Ectodermal cell (in vitro differentiated cells): Measurements from ENCODE around the gene WWTR1.

Experiments used
- H3K27ac ChIP-seq: 2 replicates; pipeline ENCODE4 v1.7.0; 2013; ENCODE audit warnings: mild to moderate bottlenecking, low read depth, low read length; ENCODE audit not compliant: insufficient read depth, poor library complexity, severe bottlenecking
- H3K27me3 ChIP-seq: 2 replicates; pipeline ENCODE4 v1.7.0; 2013; ENCODE audit warnings: mild to moderate bottlenecking, low read length; ENCODE audit not compliant: insufficient read depth, control insufficient read depth, poor library complexity, severe bottlenecking
- H3K36me3 ChIP-seq: one replicate; pipeline ENCODE4 v1.7.0; 2013; ENCODE audit warnings: low read length; ENCODE audit not compliant: control insufficient read depth, insufficient read depth
- H3K4me1 ChIP-seq: one replicate; pipeline ENCODE4 v1.7.0; 2013; ENCODE audit warnings: low read length; ENCODE audit not compliant: control insufficient read depth, insufficient read depth
- H3K4me3 ChIP-seq: 2 replicates; pipeline ENCODE4 v1.7.0; 2013; ENCODE audit warnings: low read depth, low read length, control low read depth; ENCODE audit not compliant: insufficient read depth
- H3K9me3 ChIP-seq: 2 replicates; pipeline ENCODE4 v1.7.0; 2013; ENCODE audit warnings: mild to moderate bottlenecking, low read length, moderate library complexity; ENCODE audit not compliant: control insufficient read depth
- WGBS, 2 experiments: methylation state at CpG; one replicate each; pipeline ENCODE4 v1.1.7; 2013; ENCODE audit warnings: missing lambda C conversion rate in 2 of 2; 5-methylcytosine and 5-hydroxymethylcytosine counted together

WWTR1 gene

DNA sequence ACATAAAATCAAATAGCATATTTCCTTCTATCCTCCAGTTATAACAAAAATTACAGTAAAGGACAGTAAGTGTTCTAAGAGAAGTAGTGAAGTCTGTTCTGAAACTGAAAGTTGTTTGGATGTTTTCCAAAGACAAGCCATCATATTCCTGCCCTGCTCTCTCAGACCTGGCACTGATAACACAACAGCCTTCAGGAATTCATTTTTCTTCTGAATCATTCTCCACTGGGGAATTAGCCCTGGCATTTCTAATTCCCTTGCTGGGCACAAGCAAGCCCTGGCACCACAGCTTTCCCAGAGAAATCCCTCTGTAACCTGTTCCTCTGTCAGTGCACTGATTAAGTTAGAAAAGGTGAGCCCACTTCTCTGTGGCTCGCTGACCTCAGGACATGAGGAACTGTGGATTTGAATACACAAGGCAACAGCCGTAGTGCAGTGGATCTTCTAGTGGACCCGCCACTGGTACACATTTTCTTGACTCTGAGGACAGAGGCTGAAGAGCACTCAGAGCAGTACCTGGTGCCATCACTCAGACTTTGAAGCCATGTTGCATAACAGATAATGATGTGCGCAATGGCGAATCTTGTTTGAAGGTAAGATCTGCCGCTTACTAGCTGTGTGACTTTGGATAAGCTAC, 61.6 kb downstream of the WWTR1 start:
- Histone ChIP-seq H3K4me1 (peaks cover 21% of the 10 kb centered on the region), H3K9me3 (no peaks in the 10 kb centered on the region), H3K4me3 (no peak overlapping the region), H3K27ac (no peak overlapping the region), H3K36me3 (no peaks in the 10 kb centered on the region), H3K27me3 (no peaks in the 10 kb centered on the region)
- 94 to 97% methylated on average over 6 of the region's 6 CpGs for WGBS, 2 experiments

DNA sequence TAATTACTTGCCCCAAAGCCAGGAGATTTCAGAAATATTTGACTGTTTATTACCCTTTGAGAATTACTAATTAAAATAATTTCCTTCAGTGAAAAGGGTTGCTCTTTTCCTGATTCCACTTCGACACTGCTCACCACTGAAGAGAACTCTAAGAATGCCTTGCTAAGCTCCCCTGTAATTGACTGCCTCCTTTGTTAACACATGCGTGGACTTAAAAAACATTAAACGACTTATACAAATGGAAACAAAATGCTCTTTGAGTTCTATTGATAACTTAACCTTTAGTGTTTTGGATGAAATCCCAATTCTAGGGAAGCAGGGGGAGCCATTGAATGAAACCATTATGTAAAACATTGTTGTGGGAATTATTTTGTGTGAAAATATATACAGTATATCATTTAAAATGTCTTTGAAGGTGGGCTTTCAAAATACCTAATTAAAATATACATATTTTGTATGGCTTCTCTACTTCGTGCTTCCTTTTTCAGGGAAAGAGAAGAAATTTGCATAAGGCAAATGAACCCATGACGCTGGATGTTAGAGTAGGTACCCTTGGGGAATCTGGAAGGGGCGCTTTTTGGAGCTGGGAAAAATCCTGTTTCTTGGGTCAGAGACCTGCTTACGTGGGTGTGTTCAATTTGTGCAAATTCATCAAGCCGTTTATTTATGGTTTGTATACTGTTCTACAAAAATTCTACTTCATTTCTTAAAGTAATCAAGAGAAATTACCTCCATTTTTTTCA, 64.2 kb downstream of the WWTR1 start:
- Histone ChIP-seq H3K4me3 (no peak overlapping the region), H3K4me1 (peaks cover 26% of the 10 kb centered on the region), H3K27me3 (no peaks in the 10 kb centered on the region), H3K9me3 (no peaks in the 10 kb centered on the region), H3K27ac (peak overlapping the region; percentile 62), H3K36me3 (no peaks in the 10 kb centered on the region)
- WGBS, 2 experiments = 48 to 49% methylated on average over 6 to 7 of the region's 8 CpGs

DNA sequence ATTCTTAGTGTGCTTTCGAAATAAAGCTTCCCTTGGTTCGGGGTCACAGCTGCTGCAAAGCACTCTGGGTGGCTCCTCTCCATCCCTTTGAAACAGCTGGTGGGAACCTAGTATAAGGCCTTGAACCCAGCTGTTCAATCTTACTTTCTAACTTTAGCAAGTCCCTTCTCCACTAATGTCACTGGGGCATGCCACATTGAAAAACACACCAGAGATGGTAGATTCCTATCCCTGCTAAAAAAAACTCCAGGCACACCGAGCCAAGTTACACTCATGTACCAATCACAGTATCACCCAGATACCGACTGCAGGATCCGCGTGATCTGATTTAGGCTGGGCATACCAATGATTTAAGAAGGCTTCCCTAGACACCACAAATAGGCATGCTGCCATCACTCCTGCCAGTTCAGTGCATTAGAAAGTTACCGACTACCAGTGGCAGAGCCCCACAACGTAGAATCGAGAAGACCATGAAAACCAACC, 65.0 kb downstream of the WWTR1 start:
- Histone ChIP-seq H3K4me3 (no peak overlapping the region), H3K9me3 (no peaks in the 10 kb centered on the region), H3K4me1 (peaks cover 26% of the 10 kb centered on the region), H3K27me3 (no peaks in the 10 kb centered on the region), H3K36me3 (no peaks in the 10 kb centered on the region), H3K27ac (no peak overlapping the region)
- WGBS, 2 experiments = 94 to 96% methylated on average over 9 of the region's 9 CpGs

- H3K4me3 ChIP-seq = no peak overlapping the region
- H3K27me3 ChIP-seq = no peaks in the 10 kb centered on the region
- peaks cover 39% of the 10 kb centered on the region for H3K4me1 ChIP-seq
- H3K36me3 ChIP-seq = no peaks in the 10 kb centered on the region
- WGBS, 2 experiments = 89 to 98% methylated on average over 2 to 4 of the region's 4 CpGs
- no peak overlapping the region for H3K27ac ChIP-seq
- no peaks in the 10 kb centered on the region for H3K9me3 ChIP-seq
Measured at GRCh38 chr3:149590691-149591441, 67.0 kb downstream of the WWTR1 start.

GRCh38 chr3:149589332-149589731, 68.5 kb downstream of the WWTR1 start:
- Histone ChIP-seq H3K9me3 (no peaks in the 10 kb centered on the region), H3K27ac (no peak overlapping the region), H3K36me3 (no peaks in the 10 kb centered on the region), H3K4me1 (peaks cover 40% of the 10 kb centered on the region), H3K4me3 (no peak overlapping the region), H3K27me3 (no peaks in the 10 kb centered on the region)
- 88 to 93% methylated on average over 3 to 4 of the region's 4 CpGs for WGBS, 2 experiments

GRCh38 chr3:149588909-149589308, 68.9 kb downstream of the WWTR1 start:
- no peaks in the 10 kb centered on the region for H3K9me3 ChIP-seq
- WGBS, 2 experiments = 89 to 92% methylated on average over 4 of the region's 4 CpGs
- no peak overlapping the region for H3K4me3 ChIP-seq
- H3K27me3 ChIP-seq = no peaks in the 10 kb centered on the region
- no peak overlapping the region for H3K27ac ChIP-seq
- H3K36me3 ChIP-seq = no peaks in the 10 kb centered on the region
- H3K4me1 ChIP-seq = peaks cover 40% of the 10 kb centered on the region

DNA sequence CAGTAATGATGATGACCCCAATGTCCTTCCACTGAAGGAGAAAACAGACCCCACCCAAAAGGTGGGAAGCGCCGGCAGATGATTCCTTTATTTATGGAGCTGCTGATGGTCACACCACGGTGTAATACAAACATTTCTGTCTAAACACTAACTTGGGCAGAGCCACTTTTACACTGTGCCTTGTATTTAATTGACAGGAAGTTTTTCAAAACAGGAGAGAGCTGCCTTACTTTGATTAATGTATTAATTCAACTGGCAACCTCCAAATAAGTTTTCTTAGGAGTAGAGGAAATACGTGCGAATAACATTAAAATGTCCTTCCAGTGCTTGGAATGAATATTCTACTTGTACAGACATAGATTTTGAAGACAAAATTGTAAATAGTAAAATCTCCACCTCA, 70.4 kb downstream of the WWTR1 start:
- Histone ChIP-seq H3K4me1 (peaks cover 30% of the 10 kb centered on the region), H3K36me3 (no peaks in the 10 kb centered on the region), H3K4me3 (no peak overlapping the region), H3K9me3 (no peaks in the 10 kb centered on the region), H3K27me3 (no peaks in the 10 kb centered on the region), H3K27ac (no peak overlapping the region)
- 97 to 98% methylated on average over 3 to 5 of the region's 5 CpGs for whole genome bisulfite sequencing, 2 experiments

- no peaks in the 10 kb centered on the region for H3K27me3 ChIP-seq
- no peak overlapping the region for H3K4me3 ChIP-seq
- no peak overlapping the region for H3K27ac ChIP-seq
- no peaks in the 10 kb centered on the region for H3K36me3 ChIP-seq
- no peaks in the 10 kb centered on the region for H3K9me3 ChIP-seq
- 89 to 100% methylated on average over 1 of the region's 1 CpG for WGBS, 2 experiments
- peaks cover 34% of the 10 kb centered on the region for H3K4me1 ChIP-seq
Measured at GRCh38 chr3:149586871-149587270, 71.0 kb downstream of the WWTR1 start.

- WGBS, 2 experiments = 95 to 100% methylated on average over 1 to 2 of the region's 2 CpGs
- no peaks in the 10 kb centered on the region for H3K27me3 ChIP-seq
Measured at GRCh38 chr3:149585401-149585726, 72.5 kb downstream of the WWTR1 start.

DNA sequence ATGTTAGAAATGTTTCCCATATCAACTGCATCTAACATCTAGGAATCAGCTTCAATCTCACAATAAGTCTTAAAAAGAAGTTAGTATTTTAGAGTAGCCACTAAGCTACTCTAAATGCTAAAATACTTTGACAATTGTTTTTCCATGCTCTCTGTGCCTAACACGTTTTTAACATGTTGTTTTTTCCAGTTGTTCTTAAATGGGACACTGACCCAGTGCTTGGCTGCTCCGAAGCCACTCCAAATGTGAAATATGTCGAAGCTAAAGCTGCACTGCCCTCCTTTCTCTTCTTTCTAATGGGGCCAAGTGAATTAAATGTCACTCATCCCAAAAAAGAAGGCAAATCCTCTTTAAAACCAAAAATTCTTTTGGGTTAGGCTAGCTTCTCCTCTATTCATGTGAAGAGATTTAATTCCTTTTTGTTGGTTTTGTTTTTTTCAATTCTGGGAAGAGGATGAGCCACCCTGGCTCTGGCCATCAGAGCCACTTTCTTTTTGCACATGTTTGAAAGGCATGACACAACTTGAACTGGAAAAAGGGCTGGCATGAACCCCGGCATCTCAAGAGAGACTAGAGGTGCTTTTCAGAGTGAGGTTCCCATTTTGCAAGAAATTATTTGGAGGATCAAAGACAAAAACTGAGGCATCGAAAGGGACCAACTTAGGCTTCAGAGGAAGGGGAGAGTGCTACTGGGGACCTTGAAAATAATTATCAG, 73.7 kb downstream of the WWTR1 start:
- 82 to 85% methylated on average over 5 of the region's 5 CpGs for WGBS, 2 experiments
- no peak overlapping the region for H3K4me3 ChIP-seq
- H3K27me3 ChIP-seq = no peaks in the 10 kb centered on the region
- H3K27ac ChIP-seq = no peak overlapping the region
- no peaks in the 10 kb centered on the region for H3K36me3 ChIP-seq
- peaks cover 41% of the 10 kb centered on the region for H3K4me1 ChIP-seq
- no peaks in the 10 kb centered on the region for H3K9me3 ChIP-seq

More at GRCh38 chr3:149585401-149585726, 72.5 kb downstream of the WWTR1 start:
- H3K4me3 ChIP-seq = no peak overlapping the region
- H3K27ac ChIP-seq = no peak overlapping the region
- no peaks in the 10 kb centered on the region for H3K36me3 ChIP-seq
- H3K4me1 ChIP-seq = peaks cover 42% of the 10 kb centered on the region
- no peaks in the 10 kb centered on the region for H3K9me3 ChIP-seq
